Measurements from ENCODE around the gene MKNK2.

DNA sequence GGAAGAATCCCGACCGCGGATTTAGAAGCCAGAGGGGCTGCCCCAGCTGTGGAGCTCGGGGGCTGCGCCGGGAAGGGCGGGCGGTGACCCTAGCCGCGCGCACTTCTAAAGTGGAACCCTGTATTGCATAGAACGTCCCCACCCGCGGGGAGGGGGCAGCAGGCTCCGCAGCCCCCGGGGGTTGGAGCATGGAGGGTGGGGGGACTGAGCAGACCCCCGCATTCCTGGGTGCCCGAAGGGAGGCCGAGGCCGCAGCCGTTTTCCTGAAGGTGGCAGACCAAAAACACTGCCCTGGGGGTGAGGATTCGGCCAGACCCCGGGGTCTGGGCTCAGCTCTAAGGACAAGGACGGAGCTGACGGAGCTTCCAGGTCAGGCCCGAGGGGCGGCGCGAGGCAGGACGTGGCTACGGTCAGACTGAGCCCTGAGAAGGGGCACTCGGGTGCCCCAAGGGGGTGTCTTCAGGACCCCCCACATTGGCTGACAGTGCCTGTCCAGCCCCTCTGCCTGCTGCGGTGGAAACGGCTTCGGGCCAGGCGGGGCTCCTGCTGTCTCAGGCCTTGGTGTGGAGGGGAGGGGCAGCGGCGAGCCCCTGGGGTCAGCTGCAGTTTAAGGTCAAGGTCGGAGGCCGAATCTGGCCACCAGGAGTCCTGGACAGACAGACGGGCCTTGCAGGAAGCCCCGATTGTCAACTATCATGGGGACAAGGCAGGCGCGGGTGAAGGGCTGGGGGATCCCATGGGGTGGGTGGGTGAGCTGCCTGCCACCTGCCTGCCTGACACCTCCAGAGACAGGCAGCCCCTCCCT is 12.6 kb downstream of the MKNK2 start:
- TF ChIP-seq, protein P1, sequence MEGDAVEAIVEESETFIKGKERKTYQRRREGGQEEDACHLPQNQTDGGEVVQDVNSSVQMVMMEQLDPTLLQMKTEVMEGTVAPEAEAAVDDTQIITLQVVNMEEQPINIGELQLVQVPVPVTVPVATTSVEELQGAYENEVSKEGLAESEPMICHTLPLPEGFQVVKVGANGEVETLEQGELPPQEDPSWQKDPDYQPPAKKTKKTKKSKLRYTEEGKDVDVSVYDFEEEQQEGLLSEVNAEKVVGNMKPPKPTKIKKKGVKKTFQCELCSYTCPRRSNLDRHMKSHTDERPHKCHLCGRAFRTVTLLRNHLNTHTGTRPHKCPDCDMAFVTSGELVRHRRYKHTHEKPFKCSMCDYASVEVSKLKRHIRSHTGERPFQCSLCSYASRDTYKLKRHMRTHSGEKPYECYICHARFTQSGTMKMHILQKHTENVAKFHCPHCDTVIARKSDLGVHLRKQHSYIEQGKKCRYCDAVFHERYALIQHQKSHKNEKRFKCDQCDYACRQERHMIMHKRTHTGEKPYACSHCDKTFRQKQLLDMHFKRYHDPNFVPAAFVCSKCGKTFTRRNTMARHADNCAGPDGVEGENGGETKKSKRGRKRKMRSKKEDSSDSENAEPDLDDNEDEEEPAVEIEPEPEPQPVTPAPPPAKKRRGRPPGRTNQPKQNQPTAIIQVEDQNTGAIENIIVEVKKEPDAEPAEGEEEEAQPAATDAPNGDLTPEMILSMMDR (IDR thresholded peaks at IDR 0.05), result no peak
- no peak for TF ChIP-seq POLR2A (IDR thresholded peaks at IDR 0.05)

Measured in breast epithelium (tissue), 3 donors.